ENCODE data around the gene APPL1.

Gene APPL1

GRCh38 chr3:57227204-57227929 lies at the start of gene APPL1:
Gene APPL1 (plus strand): TSS chr3:57227729. CDS start chr3:57227884, 155 bp downstream.
- peak; percentile 76 for DNase-seq (ENCODE audit: low spot score)

GRCh38 chr3:57179580-57180410 lies 47.7 kb upstream of the APPL1 start:
- DNase-seq (ENCODE audit: low spot score) = no peak

- no peak for DNase-seq (ENCODE audit: low spot score)
Measured at GRCh38 chr3:57184526-57184925, 43.0 kb upstream of the APPL1 start.

- no peak for DNase-seq (ENCODE audit: low spot score)
Measured at GRCh38 chr3:57192028-57192427, 35.5 kb upstream of the APPL1 start.

- DNase-seq (ENCODE audit: low spot score) = no peak
Measured at GRCh38 chr3:57194641-57195040, 32.9 kb upstream of the APPL1 start.

- DNase-seq (ENCODE audit: low spot score) = no peak
Measured at GRCh38 chr3:57199895-57200297, 27.6 kb upstream of the APPL1 start, which contains the start of gene HESX1. Gene HESX1 (minus strand): TSS chr3:57199978. CDS start chr3:57199918, 60 bp downstream.

- no peak for DNase-seq (ENCODE audit: low spot score)
Measured at GRCh38 chr3:57206423-57206822, 21.1 kb upstream of the APPL1 start.

- no peak for DNase-seq (ENCODE audit: low spot score)
Measured at GRCh38 chr3:57221883-57222282, 5.6 kb upstream of the APPL1 start.

GRCh38 chr3:57224856-57225255 lies 2.7 kb upstream of the APPL1 start:
- DNase-seq (ENCODE audit: low spot score) = no peak

GRCh38 chr3:57226176-57226575 lies 1.4 kb upstream of the APPL1 start:
- DNase-seq (ENCODE audit: low spot score) = no peak

- peak; percentile 15 for DNase-seq (ENCODE audit: low spot score)
Measured at GRCh38 chr3:57227930-57228751, 612 bp downstream of the APPL1 start.

GRCh38 chr3:57230006-57230405 lies 2.5 kb downstream of the APPL1 start:
- no peak for DNase-seq (ENCODE audit: low spot score)

GRCh38 chr3:57233799-57234198 lies 6.3 kb downstream of the APPL1 start:
- DNase-seq (ENCODE audit: low spot score) = no peak

- DNase-seq (ENCODE audit: low spot score) = no peak
Measured at GRCh38 chr3:57234613-57235575, 7.4 kb downstream of the APPL1 start.

GRCh38 chr3:57244946-57245345 lies 17.4 kb downstream of the APPL1 start:
- DNase-seq (ENCODE audit: low spot score) = no peak

- no peak for DNase-seq (ENCODE audit: low spot score)
Measured at GRCh38 chr3:57252404-57252803, 24.9 kb downstream of the APPL1 start.

- no peak for DNase-seq (ENCODE audit: low spot score)
Measured at GRCh38 chr3:57256844-57257243, 29.3 kb downstream of the APPL1 start.

GRCh38 chr3:57257678-57258077 lies 30.1 kb downstream of the APPL1 start:
- no peak for DNase-seq (ENCODE audit: low spot score)

- no peak for DNase-seq (ENCODE audit: low spot score)
Measured at GRCh38 chr3:57261119-57261518, 33.6 kb downstream of the APPL1 start.

- no peak for DNase-seq (ENCODE audit: low spot score)
Measured at GRCh38 chr3:57261929-57262328, 34.4 kb downstream of the APPL1 start.

GRCh38 chr3:57268416-57268815 lies 40.9 kb downstream of the APPL1 start:
- no peak for DNase-seq (ENCODE audit: low spot score)

All from HuH-7.5 (cell line).